ENCODE results near the gene TTC38.

GRCh38 chr22:46263216-46263590 is 4.6 kb upstream of the TTC38 start, which contains the start of gene PKDREJ:
- TF ChIP-seq POLR2AphosphoS5 (IDR thresholded peaks at IDR 0.05) (no peak), POLR2A (IDR thresholded peaks at IDR 0.05) (no peak), CTCF (IDR thresholded peaks at IDR 0.05) (no peak), EP300 (IDR thresholded peaks at IDR 0.05) (no peak)
